BJ (cell line): ENCODE data around the gene STAT5A. TPM values are rescaled to one million over a fixed set of nuclear protein-coding genes. Genes with fewer than 3 reads are reported as not detected.
"Not testable (repeated sequence)": the region's sequence is repeated elsewhere in the genome, so short reads cannot be mapped to it uniquely, and the experiment has no call there.

Experiments used
- CTCF ChIA-PET: fragments of 350-600 bp; formaldehyde crosslinking; extraction: SDS; loops from one replicate; lab custom pipeline; 2021; ENCODE audit warnings: antibody characterized with exemption, inconsistent platforms; lab: Yijun Ruan, JAX
- POLR2A ChIA-PET: fragments of 300-600 bp; sonication (Branson Sonifier 250); formaldehyde crosslinking; extraction: SDS; loops from one replicate; lab custom pipeline; 2021; ENCODE audit warnings: antibody characterized with exemption; lab: Charles Lee
- DNase-seq: peaks from one replicate; pipeline ENCODE4 v3.0.0-alpha.2; 2011; ENCODE audit warnings: low read depth
- H3K27me3 ChIP-seq: 2 replicates; pipeline ENCODE4 v1.6.0; 2011; ENCODE audit warnings: low read length; ENCODE audit not compliant: control insufficient read depth, insufficient read depth
- H3K36me3 ChIP-seq: 2 replicates; pipeline ENCODE4 v1.5.1; 2011; ENCODE audit warnings: low read length; ENCODE audit not compliant: control insufficient read depth, insufficient read depth
- H3K4me3 ChIP-seq: 2 replicates; pipeline ENCODE4 v1.5.1; 2011; ENCODE audit warnings: low read depth, mild to moderate bottlenecking, control low read depth, low read length
- CTCF ChIP-seq: IDR thresholded peaks from 2 replicates; pipeline ENCODE4 v1.5.1; 2011; ENCODE audit warnings: low read depth, mild to moderate bottlenecking, control low read depth, inconsistent platforms, low read length, moderate library complexity; ENCODE audit not compliant: insufficient read depth
- polyA plus RNA-seq: library from polyadenylated mRNA; depleted of rRNA; stranded (reverse); fragments of >200 nt; gene quantifications from 2 replicates; pipeline ENCODE4 v1.2.3, GENCODE V29; 2011

The STAT5A gene
- polyA plus RNA-seq, 1 experiment: 17.2 TPM

DNA sequence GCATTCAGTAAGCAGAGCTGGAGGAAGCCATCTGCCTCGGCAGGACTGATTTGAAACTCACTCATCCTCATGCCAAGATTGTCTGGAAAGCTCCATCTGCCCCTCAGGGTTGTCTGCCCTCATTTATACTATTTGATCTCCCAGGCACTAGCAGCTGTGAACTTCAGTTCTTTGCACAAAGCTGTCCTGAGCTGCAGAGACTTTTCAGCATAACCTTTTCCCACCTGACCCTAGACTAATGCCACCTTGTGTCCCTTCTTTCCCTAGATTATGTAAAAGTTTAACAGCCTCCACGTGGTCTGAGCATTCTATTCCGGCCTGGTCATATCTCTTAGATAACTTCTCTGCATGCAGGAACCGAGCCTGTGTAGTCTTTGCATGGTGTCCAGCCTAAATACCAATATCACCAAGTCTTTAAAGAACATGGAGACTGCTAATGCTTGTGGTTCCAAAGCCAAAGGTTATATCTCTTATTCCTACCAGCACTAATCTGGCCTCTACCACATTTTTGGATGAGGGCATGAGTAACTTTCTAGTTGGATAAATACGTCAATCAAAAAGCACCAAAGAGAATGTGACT lies 29.1 kb downstream of the STAT5A start:
- Histone ChIP-seq H3K27me3 (no peaks in the 10 kb centered on the region), H3K36me3 (peaks cover 27% of the 10 kb centered on the region), H3K4me3 (no peak overlapping the region)
- ChIA-PET CTCF (interaction anchor here (0.6 to 3.5 kb wide), 6 partner anchors 24 to 210 kb away, joined by 3 to 12 read pairs (median 4); no protein-coding TSS in a partner anchor), POLR2A (no interaction called here)
- DNase-seq: no peak
- TF ChIP-seq CTCF: no peak

GRCh38 chr17:42317967-42318366 lies 29.7 kb downstream of the STAT5A start:
- DNase-seq, H3K27me3 ChIP-seq, H3K4me3 ChIP-seq, POLR2A ChIA-PET: not testable (repeated sequence)
- CTCF ChIA-PET: interaction anchor here (0.6 to 3.5 kb wide), 5 partner anchors 11 to 209 kb away, joined by 3 to 12 read pairs (median 4); no protein-coding TSS in a partner anchor
- H3K36me3 ChIP-seq: peaks cover 28% of the 10 kb centered on the region

DNA sequence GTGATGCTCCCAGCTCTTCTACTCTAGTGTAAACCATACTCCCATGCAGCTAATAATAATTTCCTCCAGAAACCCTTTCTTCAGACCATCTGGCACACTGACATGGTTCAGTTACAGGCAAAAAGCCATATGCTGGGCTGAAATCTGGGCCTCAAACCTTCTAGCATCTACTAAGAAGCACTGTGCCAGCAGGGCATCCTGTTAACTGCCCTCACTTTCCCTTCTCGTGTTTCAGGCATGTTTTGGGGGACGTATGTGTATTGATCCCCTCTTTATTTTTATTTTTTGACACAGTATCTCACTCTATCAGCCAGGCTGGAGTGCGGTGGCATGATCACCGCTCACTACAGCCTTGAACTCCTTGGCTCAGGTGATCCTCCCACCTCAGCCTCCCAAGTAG lies 33.3 kb downstream of the STAT5A start:
- ChIA-PET POLR2A (interaction anchor here (0.5 kb wide), 1 partner anchor 198 kb away, joined by 10 read pairs; no protein-coding TSS in a partner anchor), CTCF (interaction anchor here (0.9 to 8.2 kb wide), 11 partner anchors 9 to 214 kb away, joined by 3 to 90 read pairs (median 5); partner anchors contain the start of genes NAGLU and STAT3)
- Histone ChIP-seq H3K4me3 (no peak overlapping the region), H3K36me3 (peaks cover 26% of the 10 kb centered on the region), H3K27me3 (no peaks in the 10 kb centered on the region)
- no peak for DNase-seq
- no peak for TF ChIP-seq CTCF

DNA sequence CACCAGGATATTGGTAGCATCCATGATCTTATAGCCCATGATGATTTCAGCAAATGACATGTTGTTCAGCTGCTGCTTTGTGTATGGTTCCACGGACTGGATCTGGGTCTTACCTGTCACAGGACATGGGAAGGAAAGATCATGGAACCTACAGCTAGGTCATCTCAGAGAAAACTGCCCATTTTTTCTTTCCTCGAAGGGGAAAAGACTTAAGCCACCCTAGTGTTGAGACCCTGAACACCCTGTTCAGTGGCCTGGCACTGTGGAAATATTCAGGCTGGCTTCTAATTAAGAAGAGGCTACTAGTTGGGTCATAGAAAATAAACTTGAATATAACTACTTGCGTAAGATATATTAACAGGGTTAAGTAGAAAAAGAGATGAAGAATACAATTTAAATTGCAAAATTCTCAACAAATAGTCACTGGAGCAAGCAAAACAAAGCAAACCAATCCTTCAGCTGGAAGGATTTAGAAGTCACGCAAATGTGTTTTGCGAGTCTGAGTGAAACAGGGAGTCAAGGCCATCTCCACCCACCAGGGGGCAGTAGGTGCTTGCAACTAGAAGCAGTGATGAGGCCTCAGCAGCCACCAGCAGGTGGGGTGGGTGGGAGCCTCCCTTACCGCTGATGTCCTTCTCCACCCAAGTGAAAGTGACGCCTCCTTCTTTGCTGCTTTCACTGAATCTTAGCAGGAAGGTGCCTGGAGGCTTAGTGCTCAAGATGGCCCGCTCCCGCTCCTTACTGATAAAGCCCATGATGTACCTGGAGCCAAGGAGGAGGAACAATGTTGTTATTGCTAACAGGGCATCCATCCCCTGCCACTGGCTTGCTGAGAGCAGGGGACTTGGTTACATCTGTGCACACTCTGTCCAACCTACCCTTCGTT lies 34.3 kb downstream of the STAT5A start:
- POLR2A ChIA-PET: no interaction called here
- Histone ChIP-seq H3K36me3 (peaks cover 24% of the 10 kb centered on the region), H3K27me3 (no peaks in the 10 kb centered on the region), H3K4me3 (no peak overlapping the region)
- CTCF ChIA-PET: interaction anchor here (0.6 to 8.2 kb wide), 26 partner anchors 10 to 675 kb away, joined by 3 to 90 read pairs (median 4); partner anchors contain the start of genes CAVIN1, NAGLU and STAT3
- peak; percentile 56 for DNase-seq
- TF ChIP-seq CTCF: peak; percentile 99

- no peak for TF ChIP-seq CTCF
- H3K36me3 ChIP-seq: peaks cover 21% of the 10 kb centered on the region
- no peak overlapping the region for H3K4me3 ChIP-seq
- CTCF ChIA-PET: interaction anchor here (0.7 to 8.2 kb wide), 20 partner anchors 9 to 211 kb away, joined by 3 to 90 read pairs (median 4); partner anchors contain the start of genes CAVIN1 and STAT3
- POLR2A ChIA-PET: no interaction called here
- no peaks in the 10 kb centered on the region for H3K27me3 ChIP-seq
- DNase-seq: no peak
Measured at GRCh38 chr17:42323268-42323773, 35.0 kb downstream of the STAT5A start.
